B cell (primary cell): ENCODE results near the gene CHIC2.

ENCODE experiments used
- EZH2 ChIP-seq: IDR thresholded peaks from 2 replicates; pipeline ENCODE4 v1.6.1; 2012; ENCODE audit warnings: borderline replicate concordance, low read depth, mild to moderate bottlenecking, moderate library complexity, low read length; ENCODE audit not compliant: insufficient read depth, poor library complexity, severe bottlenecking
- TF ChIP-seq, protein P1 (sequence below): fragments of 200-600 bp; IDR thresholded peaks from one replicate; pipeline ENCODE4 v1.8.0; 2022; ENCODE audit warnings: antibody characterized with exemption, mild to moderate bottlenecking

DNA sequence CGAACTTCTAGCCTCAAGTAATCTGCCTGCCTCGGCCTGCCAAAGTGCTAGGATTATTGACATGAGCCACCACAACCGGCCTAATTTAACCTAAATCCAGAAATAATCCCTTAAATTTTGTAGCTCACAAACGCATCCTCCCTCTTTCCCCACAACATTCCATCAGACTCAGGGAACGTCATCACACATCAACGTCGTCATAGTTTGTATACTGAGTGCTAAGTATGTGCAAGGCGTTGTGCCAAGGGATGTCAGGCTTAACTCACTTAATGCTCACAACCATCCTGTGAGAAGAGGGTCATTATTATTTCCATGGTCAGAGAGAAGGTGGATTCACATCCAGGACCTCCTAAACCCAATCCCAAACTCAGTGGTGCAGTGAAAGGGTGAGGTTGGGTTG, 26.0 kb upstream of the CHIC2 start:
- TF ChIP-seq, protein P1, sequence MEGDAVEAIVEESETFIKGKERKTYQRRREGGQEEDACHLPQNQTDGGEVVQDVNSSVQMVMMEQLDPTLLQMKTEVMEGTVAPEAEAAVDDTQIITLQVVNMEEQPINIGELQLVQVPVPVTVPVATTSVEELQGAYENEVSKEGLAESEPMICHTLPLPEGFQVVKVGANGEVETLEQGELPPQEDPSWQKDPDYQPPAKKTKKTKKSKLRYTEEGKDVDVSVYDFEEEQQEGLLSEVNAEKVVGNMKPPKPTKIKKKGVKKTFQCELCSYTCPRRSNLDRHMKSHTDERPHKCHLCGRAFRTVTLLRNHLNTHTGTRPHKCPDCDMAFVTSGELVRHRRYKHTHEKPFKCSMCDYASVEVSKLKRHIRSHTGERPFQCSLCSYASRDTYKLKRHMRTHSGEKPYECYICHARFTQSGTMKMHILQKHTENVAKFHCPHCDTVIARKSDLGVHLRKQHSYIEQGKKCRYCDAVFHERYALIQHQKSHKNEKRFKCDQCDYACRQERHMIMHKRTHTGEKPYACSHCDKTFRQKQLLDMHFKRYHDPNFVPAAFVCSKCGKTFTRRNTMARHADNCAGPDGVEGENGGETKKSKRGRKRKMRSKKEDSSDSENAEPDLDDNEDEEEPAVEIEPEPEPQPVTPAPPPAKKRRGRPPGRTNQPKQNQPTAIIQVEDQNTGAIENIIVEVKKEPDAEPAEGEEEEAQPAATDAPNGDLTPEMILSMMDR = no peak
- TF ChIP-seq EZH2 = no peak
